GM21723 (cell line): ENCODE results near the gene PARD3B.

Experiments
- ATAC-seq: cut with Tn5 transposase; IDR thresholded peaks from one replicate; pipeline ENCODE4 v1.9.1; 2021; ENCODE audit warnings: mild to moderate bottlenecking, moderate library complexity; ENCODE audit not compliant: unreplicated experiment

PARD3B gene

GRCh38 chr2:204654669-204655068 is 109.4 kb downstream of the PARD3B start:
- no peak for ATAC-seq

- no peak for ATAC-seq
Measured at GRCh38 chr2:204655101-204655500, 109.8 kb downstream of the PARD3B start.

- ATAC-seq: no peak
Measured at GRCh38 chr2:204655626-204656025, 110.4 kb downstream of the PARD3B start.

GRCh38 chr2:204657024-204657423 is 111.7 kb downstream of the PARD3B start:
- no peak for ATAC-seq

GRCh38 chr2:204662956-204663355 is 117.7 kb downstream of the PARD3B start:
- no peak for ATAC-seq

- no peak for ATAC-seq
Measured at GRCh38 chr2:204663816-204664425, 118.6 kb downstream of the PARD3B start.

GRCh38 chr2:204664708-204665121 is 119.4 kb downstream of the PARD3B start:
- ATAC-seq: no peak

- ATAC-seq: no peak
Measured at GRCh38 chr2:204665207-204665606, 119.9 kb downstream of the PARD3B start.

GRCh38 chr2:204665771-204666170 is 120.5 kb downstream of the PARD3B start:
- no peak for ATAC-seq

- no peak for ATAC-seq
Measured at GRCh38 chr2:204667990-204668389, 122.7 kb downstream of the PARD3B start.

GRCh38 chr2:204669382-204669781 is 124.1 kb downstream of the PARD3B start:
- no peak for ATAC-seq

GRCh38 chr2:204670124-204670523 is 124.8 kb downstream of the PARD3B start:
- no peak for ATAC-seq

- no peak for ATAC-seq
Measured at GRCh38 chr2:204670756-204671155, 125.5 kb downstream of the PARD3B start.

- ATAC-seq: no peak
Measured at GRCh38 chr2:204672772-204673171, 127.5 kb downstream of the PARD3B start.

GRCh38 chr2:204673877-204674276 is 128.6 kb downstream of the PARD3B start:
- no peak for ATAC-seq

- no peak for ATAC-seq
Measured at GRCh38 chr2:204678031-204678430, 132.8 kb downstream of the PARD3B start.

GRCh38 chr2:204680576-204680975 is 135.3 kb downstream of the PARD3B start:
- no peak for ATAC-seq

- ATAC-seq: no peak
Measured at GRCh38 chr2:204681412-204681811, 136.1 kb downstream of the PARD3B start.

GRCh38 chr2:204683384-204683783 is 138.1 kb downstream of the PARD3B start:
- ATAC-seq: no peak

- ATAC-seq: no peak
Measured at GRCh38 chr2:204686406-204686805, 141.1 kb downstream of the PARD3B start.

- ATAC-seq: no peak
Measured at GRCh38 chr2:204687776-204688175, 142.5 kb downstream of the PARD3B start.

GRCh38 chr2:204691911-204692510 is 146.7 kb downstream of the PARD3B start:
- no peak for ATAC-seq

GRCh38 chr2:204692790-204693189 is 147.5 kb downstream of the PARD3B start:
- ATAC-seq: no peak
